BLaER1 (cell line): ENCODE data around the gene EDN1.

ENCODE experiments used
- H3K27ac ChIP-seq: shearing (Covaris generic); formaldehyde crosslinking; 2 replicates; pipeline ENCODE4 v1.8.1; 2022
- H3K27me3 ChIP-seq: shearing (Covaris generic); formaldehyde crosslinking; 2 replicates; pipeline ENCODE4 v1.8.1; 2022
- H3K36me3 ChIP-seq: shearing (Covaris generic); formaldehyde crosslinking; 2 replicates; pipeline ENCODE4 v1.8.1; 2022
- H3K4me1 ChIP-seq: shearing (Covaris generic); formaldehyde crosslinking; 2 replicates; pipeline ENCODE4 v1.8.1; 2022
- H3K4me2 ChIP-seq: shearing (Covaris generic); formaldehyde crosslinking; 2 replicates; pipeline ENCODE4 v1.8.1; 2022
- H3K4me3 ChIP-seq: shearing (Covaris generic); formaldehyde crosslinking; 2 replicates; pipeline ENCODE4 v1.8.1; 2022
- H3K9ac ChIP-seq: shearing (Covaris generic); formaldehyde crosslinking; 2 replicates; pipeline ENCODE4 v1.8.1; 2022
- H3K9me3 ChIP-seq: shearing (Covaris generic); formaldehyde crosslinking; 2 replicates; pipeline ENCODE4 v1.8.1; 2022
- H4K20me1 ChIP-seq: shearing (Covaris generic); formaldehyde crosslinking; 2 replicates; pipeline ENCODE4 v1.8.1; 2022
- Cebpa-rat ChIP-seq: shearing (Covaris generic); IDR thresholded peaks from 2 replicates; pipeline ENCODE4 v1.8.1; 2022

The EDN1 gene

DNA sequence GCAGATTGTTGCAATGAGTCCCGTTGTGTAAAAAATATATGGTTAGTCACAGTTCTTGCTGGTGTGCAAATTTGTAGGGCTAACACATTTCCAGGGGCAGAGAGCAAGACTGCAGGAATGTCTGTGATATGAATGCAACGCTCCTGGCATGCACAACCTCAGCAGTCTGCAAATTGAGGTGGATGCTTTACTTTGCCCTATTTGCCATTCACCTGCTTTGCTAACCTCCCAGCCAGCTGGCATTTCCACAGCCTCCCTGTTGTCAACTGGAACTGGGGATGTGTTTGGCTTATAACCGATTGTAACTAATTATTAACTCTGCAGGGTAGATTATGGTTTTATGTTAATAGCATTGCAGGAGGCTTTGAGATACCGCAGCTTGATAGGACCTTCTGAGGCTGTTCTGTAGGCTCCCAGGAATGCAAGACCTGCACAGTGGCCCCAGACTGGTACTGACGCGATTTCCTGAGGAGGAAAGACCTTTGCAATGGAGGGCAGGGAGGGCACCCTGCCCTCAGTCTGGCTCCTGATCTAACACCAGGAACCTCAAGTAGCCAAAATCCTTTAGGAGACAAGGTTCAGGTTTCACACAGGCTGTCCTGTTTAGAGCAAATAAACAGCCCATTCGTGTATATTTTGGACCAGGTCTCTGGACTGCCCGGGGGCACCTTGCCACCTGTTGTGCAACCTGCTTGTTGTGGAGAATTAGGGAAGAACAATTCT lies 53.4 kb downstream of the EDN1 start:
- no peaks in the 10 kb centered on the region for H3K9me3 ChIP-seq
- TF ChIP-seq Cebpa-rat = no peak
- no peaks in the 10 kb centered on the region for H3K36me3 ChIP-seq
- no peak overlapping the region for H3K27ac ChIP-seq
- H3K27me3 ChIP-seq = no peaks in the 10 kb centered on the region
- H3K4me2 ChIP-seq = peak overlapping the region; percentile 27
- H4K20me1 ChIP-seq = no peaks in the 10 kb centered on the region
- H3K4me1 ChIP-seq = peaks cover 22% of the 10 kb centered on the region
- no peak overlapping the region for H3K9ac ChIP-seq
- H3K4me3 ChIP-seq = no peak overlapping the region

DNA sequence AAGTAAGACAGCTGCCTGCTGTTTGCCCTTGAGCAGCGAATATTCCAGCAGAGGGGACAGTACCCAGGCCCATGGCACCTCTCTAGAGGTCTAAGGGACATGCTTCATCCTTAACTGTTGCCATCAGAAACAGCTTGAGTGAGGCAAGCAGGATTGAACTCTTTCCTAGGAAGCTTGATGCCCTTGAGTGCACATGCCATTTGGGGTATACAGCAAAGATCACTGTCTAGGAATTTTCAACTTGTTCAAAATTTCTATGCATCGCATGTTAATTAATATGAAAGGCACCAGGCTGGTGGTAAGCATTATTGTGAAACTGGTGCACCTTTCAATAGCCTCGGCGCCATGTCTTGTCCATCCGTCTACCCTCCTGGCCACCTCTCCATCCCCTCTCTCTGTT lies 54.1 kb downstream of the EDN1 start:
- TF ChIP-seq Cebpa-rat = no peak
- Histone ChIP-seq H3K27ac (no peak overlapping the region), H3K36me3 (no peaks in the 10 kb centered on the region), H3K9ac (no peak overlapping the region), H3K4me3 (no peak overlapping the region), H3K4me2 (no peak overlapping the region; the same call in 1 of the 2 replicates), H4K20me1 (no peaks in the 10 kb centered on the region), H3K9me3 (no peaks in the 10 kb centered on the region), H3K27me3 (no peaks in the 10 kb centered on the region), H3K4me1 (peaks cover 22% of the 10 kb centered on the region)

DNA sequence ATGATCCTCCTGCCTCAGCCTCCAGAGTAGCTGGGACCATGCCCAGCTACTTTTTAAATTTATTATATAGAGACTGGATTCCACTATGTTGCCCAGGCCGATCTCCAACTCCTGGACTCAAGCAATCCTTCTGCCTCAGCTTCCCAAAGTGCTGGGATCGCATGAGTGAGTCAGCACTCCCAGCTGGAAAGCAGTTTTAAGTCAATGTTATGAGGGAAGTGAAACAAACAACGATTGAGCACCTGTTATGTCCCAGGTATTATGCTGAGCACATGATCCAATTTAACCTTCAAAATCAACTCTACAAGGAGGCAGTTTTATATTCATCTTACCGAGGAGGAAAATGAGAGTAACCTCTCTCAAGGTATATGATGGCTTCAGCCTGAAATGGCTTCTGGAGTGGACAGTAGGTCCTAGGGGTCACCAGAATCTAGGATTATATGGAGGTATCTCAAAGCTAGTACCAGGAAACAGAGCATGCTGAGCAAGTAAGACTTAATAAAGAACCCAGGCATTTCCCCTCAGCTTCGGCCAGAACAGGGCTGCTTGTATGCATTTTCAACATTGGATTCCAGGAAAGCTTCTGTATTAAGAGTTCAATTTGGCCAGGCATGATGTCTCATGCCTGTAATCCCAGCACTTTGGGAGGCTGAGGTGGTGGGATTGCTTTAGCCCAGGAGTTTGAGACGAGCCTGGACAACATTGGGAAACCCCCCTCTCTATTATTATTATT lies 55.0 kb downstream of the EDN1 start:
- Histone ChIP-seq H3K4me2 (no peak overlapping the region), H3K36me3 (no peaks in the 10 kb centered on the region), H3K9me3 (peaks cover under 1% of the 10 kb centered on the region; the same call in 1 of the 2 replicates), H4K20me1 (no peaks in the 10 kb centered on the region), H3K4me3 (no peak overlapping the region), H3K27me3 (no peaks in the 10 kb centered on the region), H3K9ac (no peak overlapping the region), H3K27ac (no peak overlapping the region), H3K4me1 (peaks cover 17% of the 10 kb centered on the region)
- TF ChIP-seq Cebpa-rat = no peak

DNA sequence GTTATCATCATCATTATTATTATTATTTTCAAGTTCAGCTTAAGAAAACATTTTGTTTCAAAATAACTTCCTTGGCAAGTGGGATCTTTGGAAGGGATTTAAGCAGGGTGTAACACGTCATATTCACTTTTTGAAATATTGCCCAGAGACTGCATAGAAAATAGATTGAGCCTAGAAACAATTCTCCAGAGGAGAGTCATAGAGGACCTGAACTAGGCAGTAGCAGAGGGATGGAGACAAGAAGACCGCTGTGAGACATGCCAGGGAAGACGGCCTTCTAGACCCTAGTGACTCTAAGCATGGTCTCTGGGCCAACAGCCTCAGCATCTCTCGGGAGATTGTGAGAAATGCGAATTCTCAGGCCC lies 55.5 kb downstream of the EDN1 start:
- no peaks in the 10 kb centered on the region for H3K27me3 ChIP-seq
- H3K27ac ChIP-seq = no peak overlapping the region

More for the DNA sequence above, 55.5 kb downstream of the EDN1 start:
- no peak overlapping the region for H3K4me3 ChIP-seq
- H3K36me3 ChIP-seq = no peaks in the 10 kb centered on the region
- H3K4me1 ChIP-seq = peaks cover 20% of the 10 kb centered on the region
- no peak overlapping the region for H3K9ac ChIP-seq
- H4K20me1 ChIP-seq = no peaks in the 10 kb centered on the region
- H3K4me2 ChIP-seq = no peak overlapping the region
- peaks cover 6% of the 10 kb centered on the region for H3K9me3 ChIP-seq
- no peak for TF ChIP-seq Cebpa-rat
